IMR-90 (cell line): Measurements from ENCODE around the gene DDHD1. TPM values are rescaled to one million over a fixed set of nuclear protein-coding genes. Genes with fewer than 3 reads are reported as not detected.

Experiments used
- ATAC-seq: fragments of 200-7000 bp; cut with Tn5 transposase; 2 replicates; pipeline ENCODE4 v1.9.1; 2020; ENCODE audit warnings: low read depth, mild to moderate bottlenecking, moderate library complexity
- BruUV-seq: library from RNA; stranded (reverse); fragments of 400-500 nt; replicated peaks from 2 replicates; lab custom pipeline; 2021; lab: Mats Ljungman, UMichigan
- CTCF ChIA-PET: fragments of 300-600 bp; formaldehyde crosslinking; extraction: SDS; loops from one replicate; lab custom pipeline; 2021; ENCODE audit warnings: antibody characterized with exemption; lab: Yijun Ruan, JAX
- POLR2A ChIA-PET: fragments of 300-600 bp; sonication (Branson Sonifier 250); formaldehyde crosslinking; loops from one replicate; lab custom pipeline; 2022; ENCODE audit warnings: antibody characterized with exemption; ENCODE audit not compliant: unreplicated experiment; lab: Charles Lee
- DNase-seq: peaks from one replicate; pipeline ENCODE4 v3.0.0; 2013
- H2AFZ ChIP-seq: replicated peaks from 2 replicates; pipeline ENCODE3; 2013; ENCODE audit warnings: low read length, mild to moderate bottlenecking; ENCODE audit not compliant: poor library complexity
- H2AK5ac ChIP-seq: 2 replicates; pipeline ENCODE4 v1.6.1; 2013; ENCODE audit warnings: low read depth, low read length, inconsistent platforms
- H2AK9ac ChIP-seq: replicated peaks from 2 replicates; pipeline ENCODE3; 2013; ENCODE audit warnings: mild to moderate bottlenecking, low read depth, low read length, moderate library complexity; ENCODE audit not compliant: poor library complexity
- H2BK120ac ChIP-seq: 2 replicates; pipeline ENCODE4 v1.6.1; 2013; ENCODE audit warnings: low read depth, low read length, inconsistent platforms
- H2BK15ac ChIP-seq: 3 replicates; pipeline ENCODE4 v1.6.1; 2013; ENCODE audit warnings: low read depth, low read length, inconsistent platforms
- H2BK20ac ChIP-seq: 2 replicates; pipeline ENCODE4 v1.6.1; 2013; ENCODE audit warnings: low read depth, mild to moderate bottlenecking, inconsistent platforms, low read length, moderate library complexity
- H2BK5ac ChIP-seq: 2 replicates; pipeline ENCODE4 v1.6.1; 2013; ENCODE audit warnings: mild to moderate bottlenecking, low read depth, low read length, inconsistent platforms; ENCODE audit not compliant: poor library complexity, severe bottlenecking
- H3K14ac ChIP-seq: replicated peaks from 2 replicates; pipeline ENCODE4 v1.6.1; 2013; ENCODE audit warnings: low read depth, low read length, inconsistent platforms
- H3K18ac ChIP-seq: 2 replicates; pipeline ENCODE4 v1.6.1; 2013; ENCODE audit warnings: low read depth, low read length, control low read depth
- H3K23ac ChIP-seq: 2 replicates; pipeline ENCODE4 v1.6.1; 2013; ENCODE audit warnings: low read depth, low read length, inconsistent platforms
- H3K27ac ChIP-seq: 2 replicates; pipeline ENCODE4 v1.5.1; 2013; ENCODE audit warnings: mild to moderate bottlenecking, control low read depth, low read length; ENCODE audit not compliant: insufficient read depth
- H3K27me3 ChIP-seq: 2 replicates; pipeline ENCODE4 v1.6.1; 2013; ENCODE audit warnings: low read length; ENCODE audit not compliant: control insufficient read depth, insufficient read depth
- H3K36me3 ChIP-seq: 2 replicates; pipeline ENCODE4 v1.6.1; 2013; ENCODE audit warnings: low read length, mixed read lengths; ENCODE audit not compliant: control insufficient read depth, insufficient read depth
- H3K4ac ChIP-seq: 2 replicates; pipeline ENCODE4 v1.6.1; 2013; ENCODE audit warnings: low read depth, low read length, inconsistent platforms
- H3K4me1 ChIP-seq: 2 replicates; pipeline ENCODE4 v1.6.1; 2013; ENCODE audit warnings: low read length, mixed read lengths; ENCODE audit not compliant: control insufficient read depth, insufficient read depth
- H3K4me2 ChIP-seq: 2 replicates; pipeline ENCODE4 v1.6.1; 2013; ENCODE audit warnings: low read depth, mild to moderate bottlenecking, control low read depth, low read length, moderate library complexity
- H3K4me3 ChIP-seq: 2 replicates; pipeline ENCODE4 v1.5.1; 2013; ENCODE audit warnings: low read depth, mild to moderate bottlenecking, control low read depth, low read length, moderate library complexity; ENCODE audit not compliant: insufficient read depth
- H3K56ac ChIP-seq: 2 replicates; pipeline ENCODE4 v1.6.1; 2013; ENCODE audit warnings: low read length, inconsistent platforms; ENCODE audit not compliant: insufficient read depth; ENCODE audit errors: extremely low read depth
- H3K79me1 ChIP-seq, 2 experiments: 2 replicates each; pipeline ENCODE4 v1.6.1; 2013; ENCODE audit warnings: low read length in 2 of 2, inconsistent platforms in 1 of 2, low read depth in 1 of 2
- H3K9ac ChIP-seq: 2 replicates; pipeline ENCODE4 v1.6.1; 2013; ENCODE audit warnings: low read depth, low read length, control low read depth
- H3K9me1 ChIP-seq: 2 replicates; pipeline ENCODE4 v1.6.1; 2013; ENCODE audit warnings: low read length, inconsistent platforms; ENCODE audit not compliant: insufficient read depth
- H3K9me3 ChIP-seq: 2 replicates; pipeline ENCODE4 v1.6.1; 2013; ENCODE audit warnings: low read length; ENCODE audit not compliant: control insufficient read depth, insufficient read depth
- H4K20me1 ChIP-seq: 2 replicates; pipeline ENCODE4 v1.6.1; 2013; ENCODE audit warnings: low read length, inconsistent platforms; ENCODE audit not compliant: insufficient read depth
- H4K5ac ChIP-seq: 2 replicates; pipeline ENCODE4 v1.6.1; 2013; ENCODE audit warnings: mild to moderate bottlenecking, low read depth, low read length, control low read depth
- H4K8ac ChIP-seq, 2 experiments: 2 replicates each; pipeline ENCODE4 v1.6.1; 2013; ENCODE audit warnings: low read depth in 2 of 2, low read length in 2 of 2, control low read depth in 1 of 2, inconsistent platforms in 1 of 2
- H4K91ac ChIP-seq: 2 replicates; pipeline ENCODE4 v1.6.1; 2013; ENCODE audit warnings: low read depth, low read length, inconsistent platforms; ENCODE audit not compliant: insufficient read depth
- FOS ChIP-seq: fragments of 150-350 bp; IDR thresholded peaks from 2 replicates; pipeline ENCODE4 v1.6.1; 2016; ENCODE audit warnings: low read depth, low read length
- MAFK ChIP-seq: IDR thresholded peaks from 2 replicates; pipeline ENCODE4 v1.6.1; 2012; ENCODE audit warnings: low read depth, low read length, improper control_type of control experiment
- MAZ ChIP-seq: IDR thresholded peaks from 2 replicates; pipeline ENCODE4 v1.6.1; 2012; ENCODE audit warnings: low read depth, mild to moderate bottlenecking, low read length, improper control_type of control experiment, moderate library complexity, borderline replicate concordance
- NFE2L2 ChIP-seq: fragments of 150-350 bp; IDR thresholded peaks from 2 replicates; pipeline ENCODE4 v1.6.1; 2016; ENCODE audit warnings: low read depth, mild to moderate bottlenecking, low read length
- RAD21 ChIP-seq: IDR thresholded peaks from 2 replicates; pipeline ENCODE4 v1.6.1; 2012; ENCODE audit warnings: low read length, improper control_type of control experiment
- RFX5 ChIP-seq: IDR thresholded peaks from 2 replicates; pipeline ENCODE4 v1.8.0; 2012; ENCODE audit warnings: low read depth, mild to moderate bottlenecking, low read length, moderate library complexity
- SMC3 ChIP-seq: fragments of 150-350 bp; IDR thresholded peaks from 2 replicates; pipeline ENCODE4 v1.6.1; 2016; ENCODE audit warnings: low read depth, mild to moderate bottlenecking, antibody characterized with exemption, low read length, moderate library complexity
- dilution Hi-C: fragments of 300-500 bp; cut with HindIII; formaldehyde crosslinking; loops from one replicate; pipeline ENCODE4 v1.14.3; 2018; ENCODE audit warnings: low sequenced_read_pairs; ENCODE audit not compliant: unreplicated experiment
- in situ Hi-C: fragments of 300-500 bp; cut with MboI; formaldehyde crosslinking; loops from 3 replicates; pipeline ENCODE4 v1.14.3; 2019; ENCODE audit warnings: low sequenced_read_pairs, inconsistent platforms, mixed read lengths
- intact Hi-C: fragments of 100-400 bp; cut with micrococcal nuclease; formaldehyde crosslinking; loops from 2 replicates; pipeline ENCODE4 v1.10.0; 2022
- polyA plus RNA-seq, 3 experiments: library from polyadenylated mRNA; depleted of rRNA; stranded (reverse); fragments of >200 nt; gene quantifications; 2 replicates each; pipeline ENCODE4 v1.2.3, GENCODE V29; 2012; ENCODE audit warnings: low replicate concordance in 1 of 3
- total RNA-seq: library from RNA; depleted of rRNA; stranded (reverse); fragments of >200 nt; gene quantifications from 2 replicates; pipeline ENCODE4 v1.2.3, GENCODE V29; 2012
- TF ChIP-seq, protein P1 (sequence below): fragments of 150-350 bp; IDR thresholded peaks from 2 replicates; pipeline ENCODE4 v1.6.1; 2016; ENCODE audit warnings: low read depth, mild to moderate bottlenecking, low read length, moderate library complexity, borderline replicate concordance
- TF ChIP-seq, protein P2 (sequence below): conservative IDR thresholded peaks from 2 replicates; pipeline ENCODE4 v1.5.1; 2012; ENCODE audit warnings: mild to moderate bottlenecking, low read depth, low read length, improper control_type of control experiment

The DDHD1 gene
- total and polyA plus RNA-seq, 2 of the 4 experiments (the other 2 are of a cell fraction): 4.5 to 9.0 TPM

DNA sequence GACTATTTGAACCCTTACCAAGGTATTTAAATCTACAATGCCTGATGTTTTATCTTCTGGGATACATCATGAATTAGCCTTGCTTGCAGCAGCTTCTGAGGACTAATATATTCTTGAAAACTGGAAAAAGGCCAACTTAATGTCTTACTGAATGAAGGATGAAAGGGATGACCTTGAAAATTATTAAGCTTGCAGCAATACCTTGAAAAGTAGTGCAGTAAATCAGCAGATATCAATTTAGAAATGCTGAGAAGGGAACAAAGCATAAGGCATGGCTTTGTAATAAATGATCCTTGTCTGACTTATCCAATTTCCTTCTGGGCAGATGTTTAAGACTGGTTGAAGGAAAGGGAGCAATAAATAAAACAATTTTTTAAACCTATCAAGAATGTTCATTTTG, 165.0 kb downstream of the DDHD1 start:
- Histone ChIP-seq H3K36me3 (no peaks in the 10 kb centered on the region), H3K9me3 (no peaks in the 10 kb centered on the region), H2BK15ac (no peak overlapping the region), H3K27ac (no peak overlapping the region), H3K56ac (no peak overlapping the region), H4K91ac (no peak overlapping the region), H3K14ac (no peak overlapping the region), H3K27me3 (no peaks in the 10 kb centered on the region), H2BK120ac (no peak overlapping the region), H3K4me2 (no peak overlapping the region), H3K18ac (no peak overlapping the region), H3K4me1 (no peaks in the 10 kb centered on the region), H4K20me1 (no peaks in the 10 kb centered on the region), H2AK9ac (no peak overlapping the region), H3K4ac (no peak overlapping the region), H4K5ac (no peak overlapping the region), H3K23ac (no peak overlapping the region), H3K9me1 (no peaks in the 10 kb centered on the region), H2AFZ (no peak overlapping the region), H2BK5ac (no peak overlapping the region), H3K79me1 (no peaks in the 10 kb centered on the region), H3K4me3 (no peak overlapping the region), H4K8ac (no peak overlapping the region), H2BK20ac (no peak overlapping the region), H3K9ac (no peak overlapping the region), H2AK5ac (no peak overlapping the region)
- TF ChIP-seq SMC3: no peak
- TF ChIP-seq FOS: no peak
- no peak for TF ChIP-seq MAZ
- no peak for TF ChIP-seq RFX5
- TF ChIP-seq RAD21: no peak
- TF ChIP-seq, protein P1, sequence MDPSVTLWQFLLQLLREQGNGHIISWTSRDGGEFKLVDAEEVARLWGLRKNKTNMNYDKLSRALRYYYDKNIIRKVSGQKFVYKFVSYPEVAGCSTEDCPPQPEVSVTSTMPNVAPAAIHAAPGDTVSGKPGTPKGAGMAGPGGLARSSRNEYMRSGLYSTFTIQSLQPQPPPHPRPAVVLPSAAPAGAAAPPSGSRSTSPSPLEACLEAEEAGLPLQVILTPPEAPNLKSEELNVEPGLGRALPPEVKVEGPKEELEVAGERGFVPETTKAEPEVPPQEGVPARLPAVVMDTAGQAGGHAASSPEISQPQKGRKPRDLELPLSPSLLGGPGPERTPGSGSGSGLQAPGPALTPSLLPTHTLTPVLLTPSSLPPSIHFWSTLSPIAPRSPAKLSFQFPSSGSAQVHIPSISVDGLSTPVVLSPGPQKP: no peak
- no peak for TF ChIP-seq MAFK
- no peak for TF ChIP-seq NFE2L2
- TF ChIP-seq, protein P2, sequence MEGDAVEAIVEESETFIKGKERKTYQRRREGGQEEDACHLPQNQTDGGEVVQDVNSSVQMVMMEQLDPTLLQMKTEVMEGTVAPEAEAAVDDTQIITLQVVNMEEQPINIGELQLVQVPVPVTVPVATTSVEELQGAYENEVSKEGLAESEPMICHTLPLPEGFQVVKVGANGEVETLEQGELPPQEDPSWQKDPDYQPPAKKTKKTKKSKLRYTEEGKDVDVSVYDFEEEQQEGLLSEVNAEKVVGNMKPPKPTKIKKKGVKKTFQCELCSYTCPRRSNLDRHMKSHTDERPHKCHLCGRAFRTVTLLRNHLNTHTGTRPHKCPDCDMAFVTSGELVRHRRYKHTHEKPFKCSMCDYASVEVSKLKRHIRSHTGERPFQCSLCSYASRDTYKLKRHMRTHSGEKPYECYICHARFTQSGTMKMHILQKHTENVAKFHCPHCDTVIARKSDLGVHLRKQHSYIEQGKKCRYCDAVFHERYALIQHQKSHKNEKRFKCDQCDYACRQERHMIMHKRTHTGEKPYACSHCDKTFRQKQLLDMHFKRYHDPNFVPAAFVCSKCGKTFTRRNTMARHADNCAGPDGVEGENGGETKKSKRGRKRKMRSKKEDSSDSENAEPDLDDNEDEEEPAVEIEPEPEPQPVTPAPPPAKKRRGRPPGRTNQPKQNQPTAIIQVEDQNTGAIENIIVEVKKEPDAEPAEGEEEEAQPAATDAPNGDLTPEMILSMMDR: no peak
- in situ Hi-C loops (no loop called here), intact Hi-C loops (no loop called here), dilution Hi-C loops (no loop called here)
- BruUV-seq: no TSS peak
- POLR2A ChIA-PET: no interaction called here
- DNase-seq (no peak), ATAC-seq (no peak)
- CTCF ChIA-PET: no interaction called here
